ENCODE data around the gene EFNB2.
A peak's percentile ranks its signal among the peaks of the same experiment; 100 is the strongest.

EFNB2 gene

GRCh38 chr13:106533943-106534638 is 1.4 kb downstream of the EFNB2 start:
- H3K27ac ChIP-seq (ENCODE audit: extremely low read depth, low read depth, low read length): peak overlapping the region; percentile 77
- peak overlapping the region; percentile 87 for H3K4me3 ChIP-seq (ENCODE audit: low read depth, low read length)
- TF ChIP-seq ZNF654 (tag by site-specific recombination; IDR thresholded peaks at IDR 0.05; ENCODE audit: low read depth) (no peak), ZNF791 (tag by site-specific recombination; IDR thresholded peaks at IDR 0.05) (no peak), ZEB2 (tag by site-specific recombination; IDR thresholded peaks at IDR 0.05) (peak; percentile 78), ZSCAN30 (tag by site-specific recombination; IDR thresholded peaks at IDR 0.05) (0 out of 2 replicates have a peak, but pooled peaks have one; percentile 31), ZNF335 (tag by site-specific recombination; conservative IDR thresholded peaks at IDR 0.05) (0 out of 2 replicates have a peak, but pooled peaks have one; percentile 31), ZBTB17 (tag by site-specific recombination; IDR thresholded peaks at IDR 0.05) (0 out of 2 replicates have a peak, but pooled peaks have one; percentile 54), ZNF184 (tag by site-specific recombination; IDR thresholded peaks at IDR 0.05) (no peak), IKZF3 (tag by site-specific recombination; IDR thresholded peaks at IDR 0.05) (peak; percentile 57; the same call in 1 of the 2 replicates), ZNF624 (tag by site-specific recombination; IDR thresholded peaks at IDR 0.05) (no peak), ZNF24 (tag by site-specific recombination; IDR thresholded peaks at IDR 0.05) (no peak), ZBTB48 (tag by site-specific recombination; IDR thresholded peaks at IDR 0.05) (0 out of 2 replicates have a peak, but pooled peaks have one; percentile 70), ZFP37 (tag by site-specific recombination; IDR thresholded peaks at IDR 0.05) (0 out of 2 replicates have a peak, but pooled peaks have one; percentile 39), ZBTB20 (tag by site-specific recombination; IDR thresholded peaks at IDR 0.05) (peak; percentile 87), KLF16 (tag by site-specific recombination; IDR thresholded peaks at IDR 0.05) (no peak), ZNF121 (tag by site-specific recombination; IDR thresholded peaks at IDR 0.05) (no peak), ZNF600 (tag by site-specific recombination; IDR thresholded peaks at IDR 0.05) (peak; percentile 67), ZNF561 (tag by site-specific recombination; IDR thresholded peaks at IDR 0.05; ENCODE audit: borderline replicate concordance) (0 out of 2 replicates have a peak, but pooled peaks have one; percentile 31), ZNF692 (tag by site-specific recombination; IDR thresholded peaks at IDR 0.05) (peak; percentile 16; the same call in 1 of the 2 replicates), ZNF501 (tag by site-specific recombination; IDR thresholded peaks at IDR 0.05) (no peak; the same call in 1 of the 2 replicates), YY1 (tag by site-specific recombination; IDR thresholded peaks at IDR 0.05) (0 out of 2 replicates have a peak, but pooled peaks have one; percentile 25), GLIS2 (tag by site-specific recombination; IDR thresholded peaks at IDR 0.05) (peak; percentile 21; the same call in 1 of the 2 replicates), ZBTB26 (tag by site-specific recombination; optimal IDR thresholded peaks at IDR 0.05) (peak; percentile 87), EGR2 (tag by site-specific recombination; IDR thresholded peaks at IDR 0.05; ENCODE audit: low read depth) (0 out of 2 replicates have a peak, but pooled peaks have one; percentile 33), ZNF394 (tag by site-specific recombination; IDR thresholded peaks at IDR 0.05; ENCODE audit: borderline replicate concordance) (0 out of 2 replicates have a peak, but pooled peaks have one; percentile 20), ZNF48 (tag by site-specific recombination; IDR thresholded peaks at IDR 0.05) (no peak), ZSCAN18 (tag by site-specific recombination; IDR thresholded peaks at IDR 0.05) (no peak), ZNF10 (tag by site-specific recombination; IDR thresholded peaks at IDR 0.05) (no peak), HOXA7 (CRISPR knock-in tag; IDR thresholded peaks at IDR 0.05; ENCODE audit: borderline replicate concordance) (no peak), ZBTB49 (tag by site-specific recombination; IDR thresholded peaks at IDR 0.05; ENCODE audit: low read depth) (no peak), ZBTB8A (tag by site-specific recombination; IDR thresholded peaks at IDR 0.05) (peak; percentile 84), ZFHX2 (tag by site-specific recombination; conservative IDR thresholded peaks at IDR 0.05) (peak; percentile 68)
- H3K36me3 ChIP-seq (ENCODE audit: control insufficient read depth in 2 of 2, insufficient read depth in 1 of 2, low read length in 2 of 2): peaks cover 0 to 8% of the 10 kb centered on the region in 2 experiments; a peak in 2 of 3 replicates
- POLR2A ChIA-PET: interaction anchor here (0.5 to 2.1 kb wide), 10 partner anchors 19 to 614 kb away, joined by 3 to 9 read pairs (median 4); partner anchors contain the start of gene ARGLU1
- CTCF ChIA-PET: interaction anchor here (0.6 to 1.7 kb wide), 4 partner anchors 48 to 968 kb away, joined by 3 to 4 read pairs (median 3); no protein-coding TSS in a partner anchor
- H3K9me3 ChIP-seq (ENCODE audit: control insufficient read depth, insufficient read depth, low read depth, low read length): no peaks in the 10 kb centered on the region
- peaks cover 13% of the 10 kb centered on the region for H3K4me1 ChIP-seq (ENCODE audit: control insufficient read depth, insufficient read depth, low read length)
